ENCODE measurements around the gene BPIFA3. TPM values are rescaled to one million over a fixed set of nuclear protein-coding genes. Genes with fewer than 3 reads are reported as not detected.

Gene BPIFA3
- total and polyA plus RNA-seq, 2 of the 8 experiments (the other 6 are each of a cell fraction or from before 2014, with no cell fraction given): not detected

DNA sequence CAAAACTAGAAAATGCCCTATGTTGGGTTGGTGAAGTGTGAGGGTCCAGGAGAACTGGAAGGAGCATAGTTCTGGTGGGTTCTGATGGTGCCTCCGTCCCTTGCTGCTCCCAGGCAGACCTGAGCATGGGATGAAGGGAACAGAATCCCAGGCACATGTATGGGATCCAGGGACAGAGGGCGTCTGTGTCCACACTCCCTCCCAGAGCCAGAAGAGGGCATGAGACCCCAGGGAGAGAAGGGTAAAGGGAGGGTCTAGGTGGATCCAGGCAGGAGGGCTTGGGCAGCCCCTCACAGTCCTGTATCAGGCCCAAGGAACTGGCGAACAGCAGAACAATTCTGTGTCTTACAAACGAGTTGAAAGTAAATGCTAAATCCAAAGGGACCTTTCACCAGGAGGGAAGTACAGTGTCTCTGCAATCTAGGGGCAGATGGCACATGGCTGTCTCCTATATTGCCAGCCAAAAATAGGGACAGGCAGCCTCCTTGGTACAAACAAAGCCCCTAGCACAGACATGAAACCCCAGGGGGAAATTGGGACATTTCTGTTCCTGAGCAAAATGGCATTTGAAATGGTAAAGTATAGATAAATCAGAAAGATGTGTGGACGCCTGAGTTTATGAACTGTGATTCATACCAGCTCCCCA is 16.1 kb downstream of the BPIFA3 start (continued):
- TF ChIP-seq, protein P1, sequence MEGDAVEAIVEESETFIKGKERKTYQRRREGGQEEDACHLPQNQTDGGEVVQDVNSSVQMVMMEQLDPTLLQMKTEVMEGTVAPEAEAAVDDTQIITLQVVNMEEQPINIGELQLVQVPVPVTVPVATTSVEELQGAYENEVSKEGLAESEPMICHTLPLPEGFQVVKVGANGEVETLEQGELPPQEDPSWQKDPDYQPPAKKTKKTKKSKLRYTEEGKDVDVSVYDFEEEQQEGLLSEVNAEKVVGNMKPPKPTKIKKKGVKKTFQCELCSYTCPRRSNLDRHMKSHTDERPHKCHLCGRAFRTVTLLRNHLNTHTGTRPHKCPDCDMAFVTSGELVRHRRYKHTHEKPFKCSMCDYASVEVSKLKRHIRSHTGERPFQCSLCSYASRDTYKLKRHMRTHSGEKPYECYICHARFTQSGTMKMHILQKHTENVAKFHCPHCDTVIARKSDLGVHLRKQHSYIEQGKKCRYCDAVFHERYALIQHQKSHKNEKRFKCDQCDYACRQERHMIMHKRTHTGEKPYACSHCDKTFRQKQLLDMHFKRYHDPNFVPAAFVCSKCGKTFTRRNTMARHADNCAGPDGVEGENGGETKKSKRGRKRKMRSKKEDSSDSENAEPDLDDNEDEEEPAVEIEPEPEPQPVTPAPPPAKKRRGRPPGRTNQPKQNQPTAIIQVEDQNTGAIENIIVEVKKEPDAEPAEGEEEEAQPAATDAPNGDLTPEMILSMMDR (IDR thresholded peaks at IDR 0.05; ENCODE audit: control extremely low read depth in 1 of 3, insufficient read depth in 1 of 3, low read depth in 1 of 3, low read length in 3 of 3): peak; percentile 66 to 79 (median 77)

Data from H1 (cell line).